ENCODE results near the gene CLPSL2. TPM values are rescaled to one million over a fixed set of nuclear protein-coding genes. Genes with fewer than 3 reads are reported as not detected.

Gene CLPSL2
- total RNA-seq, 1 experiment from 2014 or later, result 1.7 TPM

GRCh38 chr6:35739645-35740524 is 36.5 kb upstream of the CLPSL2 start:
- Histone ChIP-seq H3K9me2 (ENCODE audit: insufficient read depth) (no peaks in the 10 kb centered on the region), H3K4me2 (ENCODE audit: low read length) (no peak overlapping the region), H3K9me3 (ENCODE audit: control insufficient read depth in 1 of 2, insufficient read depth in 1 of 2, low read depth in 1 of 2, low read length in 2 of 2) (no peaks in the 10 kb centered on the region), H3K4me1 (ENCODE audit: control insufficient read depth in 1 of 2, insufficient read depth in 2 of 2, low read length in 2 of 2) (peaks cover 8 to 22% of the 10 kb centered on the region in 2 experiments; a peak in 3 of 4 replicates), H3K27ac (ENCODE audit: low read depth, low read length) (no peak overlapping the region), H3K4me3 (replicated peaks in 1 of 2; ENCODE audit: low read depth in 1 of 2, low read length in 2 of 2) (no peak overlapping the region), H2AFZ (ENCODE audit: low read depth, low read length, poor library complexity, severe bottlenecking) (no peak overlapping the region), H3K79me2 (ENCODE audit: insufficient read depth, low read length) (no peaks in the 10 kb centered on the region), H3K27me3 (ENCODE audit: insufficient read depth, low read length) (no peaks in the 10 kb centered on the region), H4K20me1 (ENCODE audit: insufficient read depth) (no peaks in the 10 kb centered on the region), H3K36me3 (ENCODE audit: control insufficient read depth in 1 of 2, insufficient read depth in 2 of 2, low read length in 2 of 2) (no peaks in the 10 kb centered on the region), H3K9ac (ENCODE audit: low read length) (no peak overlapping the region)
- ChIA-PET CTCF (interaction anchor here (0.6 to 1.9 kb wide), 4 partner anchors 12 to 217 kb away, joined by 3 to 10 read pairs (median 4); no protein-coding TSS in a partner anchor), RAD21 (ENCODE audit: low non-redundant PET in 1 of 2, low total read pairs in 2 of 2, uncharacterized antibody in 2 of 2, unreplicated experiment in 2 of 2) (no interaction called here), POLR2A (no interaction called here)
- BruUV-seq (replicated peaks), result no TSS peak
- intact Hi-C loops (cut with micrococcal nuclease), result no loop called here
- ATAC-seq (no peak), DNase-seq (ENCODE audit: low read depth, low spot score) (no peak)
- TF ChIP-seq EGR1 (IDR thresholded peaks at IDR 0.05; ENCODE audit: low read depth), result no peak
- TF ChIP-seq ZNF274 (IDR thresholded peaks at IDR 0.05; ENCODE audit: low read depth, low read length), result no peak

DNA sequence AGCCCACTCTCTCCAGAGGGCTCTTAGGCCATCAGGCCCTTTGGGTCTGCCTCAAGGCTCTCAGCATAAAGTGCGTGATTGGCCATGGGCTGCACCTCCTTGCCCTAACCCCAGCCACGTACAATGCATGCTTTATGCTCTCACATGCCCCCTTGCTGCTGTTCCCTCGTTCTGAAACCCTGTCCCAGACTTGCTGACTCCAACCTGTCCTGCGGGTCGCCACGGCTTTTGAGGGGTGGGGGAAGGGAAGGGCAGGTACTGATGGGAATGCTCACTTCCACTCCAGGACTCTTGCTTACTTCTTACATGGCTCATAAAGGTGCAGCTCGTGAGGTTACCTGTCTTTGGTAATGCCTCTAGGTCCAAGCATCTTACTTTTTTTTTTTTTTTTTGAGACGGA is 33.6 kb upstream of the CLPSL2 start:
- H3K27me3 ChIP-seq (ENCODE audit: insufficient read depth, low read length), result no peaks in the 10 kb centered on the region
- H3K4me3 ChIP-seq (replicated peaks in 1 of 2; ENCODE audit: low read depth in 1 of 2, low read length in 2 of 2), result no peak overlapping the region
- 0 out of 4 replicates have a peak, but pooled peaks cover 0 to 2% of the 10 kb centered on the region in 2 experiments for H3K9me3 ChIP-seq (ENCODE audit: control insufficient read depth in 1 of 2, insufficient read depth in 1 of 2, low read depth in 1 of 2, low read length in 2 of 2)
- no peaks in the 10 kb centered on the region for H3K36me3 ChIP-seq (ENCODE audit: control insufficient read depth in 1 of 2, insufficient read depth in 2 of 2, low read length in 2 of 2)
- H3K4me2 ChIP-seq (ENCODE audit: low read length), result peak overlapping the region; percentile 42
- no peaks in the 10 kb centered on the region for H3K9me2 ChIP-seq (ENCODE audit: insufficient read depth)
- POLR2A ChIA-PET, result no interaction called here
- H3K79me2 ChIP-seq (ENCODE audit: insufficient read depth, low read length), result no peaks in the 10 kb centered on the region
- RAD21 ChIA-PET (ENCODE audit: low non-redundant PET in 1 of 2, low total read pairs in 2 of 2, uncharacterized antibody in 2 of 2, unreplicated experiment in 2 of 2), result no interaction called here
- intact Hi-C loops (cut with micrococcal nuclease), result no loop called here
- DNase-seq (ENCODE audit: low read depth, low spot score), result no peak
- H3K4me1 ChIP-seq (ENCODE audit: control insufficient read depth in 1 of 2, insufficient read depth in 2 of 2, low read length in 2 of 2), result peaks cover 3 to 10% of the 10 kb centered on the region in 2 experiments; a peak in 3 of 4 replicates
- no peak overlapping the region for H3K27ac ChIP-seq (ENCODE audit: low read depth, low read length)
- CTCF ChIA-PET, result interaction anchor here (0.5 kb wide), 1 partner anchor 256 kb away, joined by 3 read pairs; no protein-coding TSS in a partner anchor
- H4K20me1 ChIP-seq (ENCODE audit: insufficient read depth), result no peaks in the 10 kb centered on the region
- ATAC-seq, result peak; percentile 92
- H3K9ac ChIP-seq (ENCODE audit: low read length), result no peak overlapping the region
- no TSS peak for BruUV-seq (replicated peaks)
- no peak overlapping the region for H2AFZ ChIP-seq (ENCODE audit: low read depth, low read length, poor library complexity, severe bottlenecking)
- TF ChIP-seq, protein P1, sequence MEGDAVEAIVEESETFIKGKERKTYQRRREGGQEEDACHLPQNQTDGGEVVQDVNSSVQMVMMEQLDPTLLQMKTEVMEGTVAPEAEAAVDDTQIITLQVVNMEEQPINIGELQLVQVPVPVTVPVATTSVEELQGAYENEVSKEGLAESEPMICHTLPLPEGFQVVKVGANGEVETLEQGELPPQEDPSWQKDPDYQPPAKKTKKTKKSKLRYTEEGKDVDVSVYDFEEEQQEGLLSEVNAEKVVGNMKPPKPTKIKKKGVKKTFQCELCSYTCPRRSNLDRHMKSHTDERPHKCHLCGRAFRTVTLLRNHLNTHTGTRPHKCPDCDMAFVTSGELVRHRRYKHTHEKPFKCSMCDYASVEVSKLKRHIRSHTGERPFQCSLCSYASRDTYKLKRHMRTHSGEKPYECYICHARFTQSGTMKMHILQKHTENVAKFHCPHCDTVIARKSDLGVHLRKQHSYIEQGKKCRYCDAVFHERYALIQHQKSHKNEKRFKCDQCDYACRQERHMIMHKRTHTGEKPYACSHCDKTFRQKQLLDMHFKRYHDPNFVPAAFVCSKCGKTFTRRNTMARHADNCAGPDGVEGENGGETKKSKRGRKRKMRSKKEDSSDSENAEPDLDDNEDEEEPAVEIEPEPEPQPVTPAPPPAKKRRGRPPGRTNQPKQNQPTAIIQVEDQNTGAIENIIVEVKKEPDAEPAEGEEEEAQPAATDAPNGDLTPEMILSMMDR (IDR thresholded peaks at IDR 0.05 in 2 of 3, conservative IDR thresholded peaks at IDR 0.05 in 1 of 3; ENCODE audit: borderline replicate concordance in 1 of 3, insufficient read depth in 1 of 3, low read depth in 2 of 3, low read length in 2 of 3), result peak in 1 of 3 experiments; percentile 10; a peak in 2 of 6 replicates
- TF ChIP-seq ZNF274 (IDR thresholded peaks at IDR 0.05; ENCODE audit: low read depth, low read length) (no peak), ELF1 (IDR thresholded peaks at IDR 0.05; ENCODE audit: borderline replicate concordance, low read depth) (no peak)
- TF ChIP-seq, protein P2, sequence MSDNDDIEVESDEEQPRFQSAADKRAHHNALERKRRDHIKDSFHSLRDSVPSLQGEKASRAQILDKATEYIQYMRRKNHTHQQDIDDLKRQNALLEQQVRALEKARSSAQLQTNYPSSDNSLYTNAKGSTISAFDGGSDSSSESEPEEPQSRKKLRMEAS (IDR thresholded peaks at IDR 0.05), result peak; percentile 50; the same call in 1 of the 2 replicates
- TF ChIP-seq, protein P3, sequence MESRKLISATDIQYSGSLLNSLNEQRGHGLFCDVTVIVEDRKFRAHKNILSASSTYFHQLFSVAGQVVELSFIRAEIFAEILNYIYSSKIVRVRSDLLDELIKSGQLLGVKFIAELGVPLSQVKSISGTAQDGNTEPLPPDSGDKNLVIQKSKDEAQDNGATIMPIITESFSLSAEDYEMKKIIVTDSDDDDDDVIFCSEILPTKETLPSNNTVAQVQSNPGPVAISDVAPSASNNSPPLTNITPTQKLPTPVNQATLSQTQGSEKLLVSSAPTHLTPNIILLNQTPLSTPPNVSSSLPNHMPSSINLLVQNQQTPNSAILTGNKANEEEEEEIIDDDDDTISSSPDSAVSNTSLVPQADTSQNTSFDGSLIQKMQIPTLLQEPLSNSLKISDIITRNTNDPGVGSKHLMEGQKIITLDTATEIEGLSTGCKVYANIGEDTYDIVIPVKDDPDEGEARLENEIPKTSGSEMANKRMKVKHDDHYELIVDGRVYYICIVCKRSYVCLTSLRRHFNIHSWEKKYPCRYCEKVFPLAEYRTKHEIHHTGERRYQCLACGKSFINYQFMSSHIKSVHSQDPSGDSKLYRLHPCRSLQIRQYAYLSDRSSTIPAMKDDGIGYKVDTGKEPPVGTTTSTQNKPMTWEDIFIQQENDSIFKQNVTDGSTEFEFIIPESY (IDR thresholded peaks at IDR 0.05; ENCODE audit: extremely low read depth, insufficient replicate concordance, low read length), result no peak
